Cerebellar nuclear complex (tissue), 1 donor: ENCODE results near the gene TMEM273.

ENCODE experiments used
- DNase-seq, 2 experiments: peaks; one replicate each; lab custom pipeline; 2025; lab: John Stamatoyannopoulos, UW

TMEM273 gene

GRCh38 chr10:49187950-49188761 lies at the start of gene TMEM273:
Gene TMEM273 (minus strand): TSS chr10:49188391. CDS start chr10:49188336, 55 bp downstream.
- no peak for DNase-seq

GRCh38 chr10:49237985-49238384 lies 49.8 kb upstream of the TMEM273 start:
- no peak for DNase-seq

- DNase-seq = no peak
These were observed 47.2 kb upstream of the TMEM273 start for GRCh38 chr10:49235392-49235791.

GRCh38 chr10:49231086-49231820 lies 43.1 kb upstream of the TMEM273 start:
- no peak for DNase-seq

GRCh38 chr10:49230004-49230403 lies 41.8 kb upstream of the TMEM273 start:
- no peak for DNase-seq

GRCh38 chr10:49228677-49229076 lies 40.5 kb upstream of the TMEM273 start:
- no peak for DNase-seq

- no peak for DNase-seq
These were observed 39.2 kb upstream of the TMEM273 start for GRCh38 chr10:49227406-49227805.

- DNase-seq = no peak
These were observed 38.4 kb upstream of the TMEM273 start for GRCh38 chr10:49226594-49226993.

GRCh38 chr10:49225218-49225876 lies 37.2 kb upstream of the TMEM273 start:
- no peak for DNase-seq

GRCh38 chr10:49223205-49223604 lies 35.0 kb upstream of the TMEM273 start:
- DNase-seq = no peak

GRCh38 chr10:49222170-49222569 lies 34.0 kb upstream of the TMEM273 start:
- no peak for DNase-seq

- no peak for DNase-seq
These were observed 32.5 kb upstream of the TMEM273 start for GRCh38 chr10:49220679-49221078.

- DNase-seq = no peak
These were observed 31.8 kb upstream of the TMEM273 start for GRCh38 chr10:49220031-49220430.

GRCh38 chr10:49219248-49219647 lies 31.1 kb upstream of the TMEM273 start:
- DNase-seq = no peak

- no peak for DNase-seq
These were observed 30.3 kb upstream of the TMEM273 start for GRCh38 chr10:49218480-49218879.

GRCh38 chr10:49217645-49218044 lies 29.5 kb upstream of the TMEM273 start:
- no peak for DNase-seq

- DNase-seq = no peak
These were observed 25.0 kb upstream of the TMEM273 start for GRCh38 chr10:49213211-49213610.

GRCh38 chr10:49212783-49213182 lies 24.6 kb upstream of the TMEM273 start:
- DNase-seq = no peak

GRCh38 chr10:49212076-49212475 lies 23.9 kb upstream of the TMEM273 start:
- no peak for DNase-seq

- DNase-seq = no peak
These were observed 20.8 kb upstream of the TMEM273 start for GRCh38 chr10:49208996-49209395.

GRCh38 chr10:49207936-49208487 lies 19.8 kb upstream of the TMEM273 start:
- no peak for DNase-seq

- no peak for DNase-seq
These were observed 18.9 kb upstream of the TMEM273 start for GRCh38 chr10:49207113-49207512.
